ENCODE results near the gene ZNF646.
A peak's percentile ranks its signal among the peaks of the same experiment; 100 is the strongest.
"Not testable (repeated sequence)": the region's sequence is repeated elsewhere in the genome, so short reads cannot be mapped to it uniquely, and the experiment has no call there.

Gene ZNF646

DNA sequence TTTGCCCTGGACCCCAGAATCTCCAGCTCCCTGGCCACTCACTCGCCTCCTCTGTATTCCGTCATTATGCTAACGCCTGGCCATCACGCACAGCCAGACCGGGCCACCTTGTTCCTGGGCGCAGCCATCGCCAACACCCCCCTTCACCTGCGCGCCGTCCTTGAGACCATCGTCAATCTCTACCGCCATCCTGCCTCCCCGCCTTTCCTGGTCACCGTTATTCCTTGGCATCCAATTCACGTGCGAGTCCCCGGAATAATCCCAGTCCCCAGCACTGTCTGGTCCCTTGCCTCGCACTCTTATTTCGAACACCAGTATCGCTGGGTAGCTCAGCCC lies 19.8 kb downstream of the ZNF646 start:
- in situ Hi-C loops (cut with MboI; ENCODE audit: low sequenced_read_pairs, unreplicated experiment) = no loop called here
- no peak for DNase-seq (ENCODE audit: low spot score)
- TF ChIP-seq, protein P1, sequence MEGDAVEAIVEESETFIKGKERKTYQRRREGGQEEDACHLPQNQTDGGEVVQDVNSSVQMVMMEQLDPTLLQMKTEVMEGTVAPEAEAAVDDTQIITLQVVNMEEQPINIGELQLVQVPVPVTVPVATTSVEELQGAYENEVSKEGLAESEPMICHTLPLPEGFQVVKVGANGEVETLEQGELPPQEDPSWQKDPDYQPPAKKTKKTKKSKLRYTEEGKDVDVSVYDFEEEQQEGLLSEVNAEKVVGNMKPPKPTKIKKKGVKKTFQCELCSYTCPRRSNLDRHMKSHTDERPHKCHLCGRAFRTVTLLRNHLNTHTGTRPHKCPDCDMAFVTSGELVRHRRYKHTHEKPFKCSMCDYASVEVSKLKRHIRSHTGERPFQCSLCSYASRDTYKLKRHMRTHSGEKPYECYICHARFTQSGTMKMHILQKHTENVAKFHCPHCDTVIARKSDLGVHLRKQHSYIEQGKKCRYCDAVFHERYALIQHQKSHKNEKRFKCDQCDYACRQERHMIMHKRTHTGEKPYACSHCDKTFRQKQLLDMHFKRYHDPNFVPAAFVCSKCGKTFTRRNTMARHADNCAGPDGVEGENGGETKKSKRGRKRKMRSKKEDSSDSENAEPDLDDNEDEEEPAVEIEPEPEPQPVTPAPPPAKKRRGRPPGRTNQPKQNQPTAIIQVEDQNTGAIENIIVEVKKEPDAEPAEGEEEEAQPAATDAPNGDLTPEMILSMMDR (IDR thresholded peaks at IDR 0.05; ENCODE audit: borderline replicate concordance, control extremely low read depth, extremely low read depth, insufficient read depth, missing control alignments) = no peak

DNA sequence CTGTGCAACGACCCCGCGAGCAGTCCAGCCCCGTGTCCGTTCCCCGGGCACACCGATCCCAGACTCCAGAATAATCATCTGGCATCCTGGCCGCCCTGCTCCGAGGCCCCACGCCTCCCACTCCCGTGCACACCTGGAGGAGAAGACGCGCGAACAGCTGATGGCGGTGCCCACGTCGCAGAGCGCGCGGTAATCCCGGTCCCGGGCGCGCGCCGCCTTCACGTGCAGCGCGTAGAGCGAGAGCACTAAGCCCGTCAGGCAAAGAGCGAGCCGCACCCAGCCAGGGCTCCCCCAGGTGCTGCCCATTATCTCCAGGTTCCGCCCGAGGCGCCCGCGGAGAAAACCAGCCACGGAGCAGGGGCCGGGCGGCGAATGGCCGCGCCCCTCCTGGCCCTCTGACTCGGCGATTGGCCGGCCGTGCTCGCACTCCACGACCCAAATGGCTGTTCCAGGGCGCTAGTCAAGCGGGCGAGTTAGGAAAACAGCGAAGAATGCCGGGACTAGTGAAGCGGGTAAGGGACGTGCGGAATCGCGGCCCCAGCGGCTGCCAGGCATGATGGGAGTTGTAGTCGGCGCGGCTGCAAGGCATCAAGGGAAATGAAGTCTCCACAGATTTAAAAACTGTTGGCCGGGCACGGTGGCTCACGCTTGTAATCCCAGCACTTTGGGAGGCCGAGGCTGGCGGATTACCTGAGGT lies 20.4 kb downstream of the ZNF646 start, which contains the start of gene VKORC1:
TSS of gene VKORC1 (minus strand) at position 374 of the 697 bp plus-strand sequence. CDS start at position 306, 68 bp downstream.
- TF ChIP-seq, protein P1 (IDR thresholded peaks at IDR 0.05; ENCODE audit: borderline replicate concordance, control extremely low read depth, extremely low read depth, insufficient read depth, missing control alignments) = no peak
- in situ Hi-C loops (cut with MboI; ENCODE audit: low sequenced_read_pairs, unreplicated experiment) = no loop called here
- DNase-seq (ENCODE audit: low spot score) = peak; percentile 93

DNA sequence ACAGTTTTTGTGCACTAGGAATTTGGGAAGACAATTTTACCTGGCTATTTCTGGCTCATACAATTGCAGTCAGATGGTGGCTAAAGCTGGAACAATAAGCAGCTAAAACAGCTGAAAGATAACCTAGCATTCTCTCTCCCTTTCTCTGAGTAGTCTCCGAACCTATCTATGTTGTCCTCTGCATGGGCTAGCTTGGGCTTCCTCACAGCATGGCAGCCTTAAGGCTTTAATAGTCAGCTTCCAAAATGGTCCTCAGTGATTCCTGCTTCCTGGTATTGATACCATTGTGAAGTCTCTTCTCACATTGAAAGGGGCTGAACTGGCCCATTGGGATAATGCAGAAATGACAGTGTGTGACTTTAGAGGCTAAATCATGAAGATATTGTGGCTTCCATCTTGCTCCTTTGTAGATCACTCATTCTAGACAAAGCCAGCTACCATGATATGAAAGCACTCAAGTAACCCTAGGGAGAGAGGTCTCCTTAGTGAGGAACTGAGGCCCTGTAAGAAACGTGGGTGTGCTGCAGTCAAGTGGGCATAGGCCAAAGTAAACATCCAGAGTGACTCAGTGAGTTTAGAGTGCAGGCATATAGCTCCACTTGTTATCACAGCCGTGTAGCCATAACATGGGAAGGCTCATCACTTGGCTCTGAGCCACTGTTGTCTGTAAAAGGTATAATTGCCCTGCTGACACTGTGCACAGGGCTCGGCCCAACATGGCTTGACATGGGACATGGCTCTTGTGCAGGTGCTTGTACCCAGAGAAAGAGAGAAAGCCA lies 25.8 kb downstream of the ZNF646 start:
- in situ Hi-C loops (cut with MboI; ENCODE audit: low sequenced_read_pairs, unreplicated experiment) = no loop called here
- no peak for DNase-seq (ENCODE audit: low spot score)

DNA sequence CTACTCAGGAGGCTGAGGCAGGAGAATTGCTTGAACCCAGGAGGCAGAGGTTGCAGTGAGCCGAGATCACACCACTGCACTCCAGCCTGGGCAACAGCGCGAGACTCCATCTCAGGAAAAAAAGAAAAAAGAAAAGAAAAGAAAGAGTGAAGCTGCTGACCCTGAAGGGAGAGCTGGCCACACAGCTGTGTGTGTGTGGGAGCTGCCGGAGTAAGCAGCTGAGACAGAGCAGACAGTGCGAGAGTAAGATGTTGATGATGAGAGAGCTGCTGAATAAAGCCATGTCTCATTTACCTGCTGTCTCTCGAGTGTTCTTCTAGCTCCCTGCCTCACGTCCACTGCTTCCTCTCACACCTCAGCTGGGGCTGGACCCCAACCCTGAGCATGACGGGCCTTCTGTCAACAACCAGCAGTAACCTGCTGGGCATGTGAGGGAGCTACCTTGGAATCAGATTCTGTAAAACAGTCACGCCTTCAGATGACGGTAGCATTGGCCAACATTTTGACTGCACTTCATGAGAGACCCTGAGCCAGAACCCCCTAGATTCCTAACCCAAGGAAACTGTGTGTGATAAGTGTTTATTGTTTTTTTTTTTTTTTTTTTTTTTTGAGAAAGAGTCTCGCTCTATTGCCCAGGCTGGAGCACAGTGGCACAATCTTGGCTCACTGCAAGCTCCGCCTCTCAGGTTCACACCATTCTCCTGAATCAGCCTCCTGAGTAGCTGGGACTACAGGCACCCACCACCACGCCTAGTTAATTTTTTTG lies 26.8 kb downstream of the ZNF646 start:
- in situ Hi-C loops (cut with MboI; ENCODE audit: low sequenced_read_pairs, unreplicated experiment); DNase-seq (ENCODE audit: low spot score): not testable (repeated sequence)

More for the DNA sequence above, 25.8 kb downstream of the ZNF646 start:
- TF ChIP-seq, protein P1 (IDR thresholded peaks at IDR 0.05; ENCODE audit: borderline replicate concordance, control extremely low read depth, extremely low read depth, insufficient read depth, missing control alignments) = no peak

DNA sequence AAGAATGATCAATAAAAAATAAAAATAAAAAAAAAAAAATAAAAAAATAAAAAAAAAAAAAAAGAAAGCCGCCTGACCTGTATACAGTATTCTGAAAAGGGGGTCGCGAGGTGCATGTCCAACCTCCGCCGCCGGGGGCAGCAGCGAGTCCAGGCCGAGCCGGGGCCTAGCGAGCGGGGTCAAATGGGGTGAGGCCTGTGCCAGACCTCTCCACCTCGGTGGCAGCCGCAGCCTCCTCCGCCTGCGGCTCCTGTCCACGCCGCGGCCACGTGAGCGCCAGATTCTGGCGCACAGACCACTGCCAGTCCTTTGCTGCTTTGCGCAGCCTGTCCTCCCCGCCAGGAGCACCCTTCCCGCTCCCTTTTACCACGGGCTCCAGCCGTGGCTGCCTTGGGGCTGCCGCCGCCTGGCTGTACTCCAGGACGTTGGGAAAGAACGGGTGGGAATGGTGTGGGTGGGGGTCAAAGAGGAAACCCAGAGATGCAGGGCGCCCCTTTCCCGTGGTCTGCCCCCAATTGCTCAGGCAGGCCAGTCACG lies 31.5 kb downstream of the ZNF646 start:
- peak; percentile 87 for DNase-seq (ENCODE audit: low spot score)
- TF ChIP-seq, protein P1 (IDR thresholded peaks at IDR 0.05; ENCODE audit: borderline replicate concordance, control extremely low read depth, extremely low read depth, insufficient read depth, missing control alignments) = peak; percentile 84
- in situ Hi-C loops (cut with MboI; ENCODE audit: low sequenced_read_pairs, unreplicated experiment) = no loop called here

DNA sequence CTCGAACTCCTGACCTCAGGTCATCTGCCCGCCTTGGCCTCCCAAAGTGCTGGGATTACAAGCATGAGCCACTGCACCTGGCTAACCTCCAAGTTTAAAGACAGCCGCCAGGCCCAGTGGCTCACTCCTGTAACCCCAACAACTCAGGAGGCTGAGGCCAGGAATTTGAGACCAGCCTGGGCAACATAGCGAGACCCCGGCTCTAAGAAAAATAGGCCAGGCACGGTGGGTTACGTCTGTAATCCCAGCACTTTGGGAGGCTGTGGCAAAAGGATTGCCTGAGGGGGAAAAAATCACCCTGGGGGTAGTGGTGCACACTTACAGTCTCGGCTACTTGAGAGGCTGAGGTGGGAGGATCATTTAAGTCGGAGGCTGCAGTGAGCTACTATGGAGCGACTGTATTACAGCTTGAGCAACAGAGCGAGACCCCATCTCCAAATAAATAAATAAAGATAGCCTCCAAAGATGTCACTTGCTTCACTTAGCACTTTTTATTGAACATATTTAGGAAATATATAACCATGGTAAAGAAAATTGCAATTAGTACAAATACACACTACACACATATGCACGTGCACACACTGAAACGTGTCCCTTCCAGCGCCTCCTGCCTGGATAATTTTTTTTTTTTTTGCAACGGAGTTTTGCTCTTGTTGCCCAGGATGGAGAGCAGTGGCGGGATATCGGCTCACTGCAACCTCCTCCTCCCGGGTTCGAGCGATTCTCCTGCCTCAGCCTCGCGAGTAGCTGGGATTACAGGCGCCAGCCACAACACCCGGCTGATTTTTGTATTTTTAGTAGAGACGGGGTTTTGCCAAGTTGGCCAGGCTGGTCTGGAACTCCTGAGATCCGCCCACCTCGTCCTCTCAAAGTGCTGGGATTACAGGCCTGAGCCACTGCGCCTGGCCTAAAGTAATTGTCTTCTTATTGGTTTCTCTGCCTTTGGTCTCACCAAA lies 32.6 kb downstream of the ZNF646 start:
- TF ChIP-seq, protein P1 (IDR thresholded peaks at IDR 0.05; ENCODE audit: borderline replicate concordance, control extremely low read depth, extremely low read depth, insufficient read depth, missing control alignments) = no peak
- no peak for DNase-seq (ENCODE audit: low spot score)
- in situ Hi-C loops (cut with MboI; ENCODE audit: low sequenced_read_pairs, unreplicated experiment) = no loop called here
